HK-2 (cell line): ENCODE data around the gene MYMK.
A peak's percentile ranks its signal among the peaks of the same experiment; 100 is the strongest.

Source experiments
- DNase-seq: peaks from one replicate; pipeline ENCODE4 v3.0.0-alpha.2; 2018; ENCODE audit not compliant: unreplicated experiment

MYMK gene

DNA sequence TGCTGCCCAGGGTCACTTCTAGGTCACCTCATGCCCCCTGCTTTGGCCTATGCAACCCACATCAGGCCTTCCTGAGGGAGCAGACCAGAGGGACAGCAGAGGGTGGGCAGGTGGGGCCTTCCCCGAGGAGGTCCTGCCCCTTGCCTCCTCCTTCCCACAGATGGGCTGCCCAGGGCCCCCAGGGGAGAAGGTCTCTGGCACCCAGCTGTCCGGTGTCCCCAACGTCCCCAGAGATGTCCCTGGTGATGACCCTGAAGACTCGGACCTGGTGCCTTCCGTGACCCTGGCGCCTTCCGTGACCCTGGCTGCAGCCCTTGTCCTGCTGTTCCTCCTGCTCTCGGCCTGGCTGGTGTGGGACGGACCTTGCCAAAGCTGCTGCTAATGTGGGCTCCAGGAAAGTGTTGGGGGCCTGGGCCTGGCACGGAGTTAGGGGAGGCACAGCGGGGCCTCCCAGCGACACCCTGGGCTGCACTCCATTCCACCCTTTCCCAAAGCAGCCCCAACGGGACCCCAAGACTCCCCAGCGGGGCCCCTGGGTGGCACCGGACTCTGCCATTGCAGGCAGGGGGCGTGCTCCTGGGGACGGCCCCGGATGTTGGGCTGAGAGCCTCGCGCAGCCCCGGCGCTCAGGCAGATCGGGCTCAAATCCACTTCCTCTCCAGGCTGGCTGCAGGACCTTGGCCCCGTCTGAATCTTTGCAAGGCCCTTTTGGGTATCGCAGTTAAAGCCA, 39.1 kb downstream of the MYMK start:
- DNase-seq: no peak

DNA sequence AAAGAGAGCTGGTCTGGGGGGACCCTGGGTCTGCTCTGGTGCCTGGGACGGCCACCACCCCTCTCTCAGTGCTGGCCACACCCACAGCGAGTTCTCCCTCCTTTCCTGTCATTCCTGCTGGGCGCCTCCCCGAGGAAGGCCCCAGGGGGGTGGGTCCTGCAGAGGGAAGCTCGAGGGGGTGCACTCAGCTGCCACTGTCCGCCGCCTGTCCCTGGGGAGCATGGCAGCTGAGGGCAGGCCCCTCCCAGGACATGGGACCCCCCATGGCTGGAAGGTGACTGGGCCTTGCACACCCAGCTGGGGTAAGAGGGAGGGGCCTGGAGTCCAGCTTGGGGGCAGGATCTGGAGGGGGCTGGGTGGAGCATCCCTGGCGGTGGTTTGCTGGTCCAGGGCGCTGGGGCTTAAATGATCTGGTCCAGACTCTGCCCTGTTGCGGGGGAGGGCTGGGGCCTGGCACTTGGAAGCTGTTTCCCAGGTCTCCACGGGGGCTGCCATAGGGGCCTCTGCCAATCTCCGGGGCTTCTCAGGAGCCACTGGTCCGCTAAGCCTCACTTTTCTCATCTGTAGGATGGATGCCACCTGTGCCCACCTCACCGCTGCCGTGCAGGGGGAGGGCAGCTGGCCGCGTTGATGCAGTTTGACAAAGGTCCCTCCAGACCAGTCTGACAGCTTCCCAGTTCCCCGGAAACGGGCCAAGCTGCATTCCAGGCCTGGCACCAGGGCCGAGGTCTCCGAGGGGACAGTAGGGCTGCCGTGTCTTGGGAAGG, 39.9 kb downstream of the MYMK start:
- DNase-seq: no peak

DNA sequence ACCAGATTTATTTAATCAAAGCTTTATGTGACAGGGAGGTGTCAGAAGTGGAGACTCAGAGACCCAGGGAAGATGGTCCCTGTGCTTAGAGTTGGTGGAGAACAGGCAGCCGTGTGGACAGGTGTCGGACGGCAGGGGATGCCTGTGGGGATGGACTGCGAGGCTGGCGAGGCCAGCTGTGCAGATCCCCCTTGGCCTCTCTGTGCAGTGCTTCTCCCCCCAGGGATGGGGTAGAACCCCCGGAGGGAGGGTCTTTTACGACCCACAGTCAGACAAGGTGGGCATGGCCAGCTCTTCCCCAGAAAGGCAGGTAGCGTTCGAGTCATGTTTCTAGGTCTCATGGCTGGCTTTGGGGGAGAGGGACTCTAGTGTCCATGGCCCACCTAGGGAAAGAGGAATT, 41.1 kb downstream of the MYMK start:
- no peak for DNase-seq

DNA sequence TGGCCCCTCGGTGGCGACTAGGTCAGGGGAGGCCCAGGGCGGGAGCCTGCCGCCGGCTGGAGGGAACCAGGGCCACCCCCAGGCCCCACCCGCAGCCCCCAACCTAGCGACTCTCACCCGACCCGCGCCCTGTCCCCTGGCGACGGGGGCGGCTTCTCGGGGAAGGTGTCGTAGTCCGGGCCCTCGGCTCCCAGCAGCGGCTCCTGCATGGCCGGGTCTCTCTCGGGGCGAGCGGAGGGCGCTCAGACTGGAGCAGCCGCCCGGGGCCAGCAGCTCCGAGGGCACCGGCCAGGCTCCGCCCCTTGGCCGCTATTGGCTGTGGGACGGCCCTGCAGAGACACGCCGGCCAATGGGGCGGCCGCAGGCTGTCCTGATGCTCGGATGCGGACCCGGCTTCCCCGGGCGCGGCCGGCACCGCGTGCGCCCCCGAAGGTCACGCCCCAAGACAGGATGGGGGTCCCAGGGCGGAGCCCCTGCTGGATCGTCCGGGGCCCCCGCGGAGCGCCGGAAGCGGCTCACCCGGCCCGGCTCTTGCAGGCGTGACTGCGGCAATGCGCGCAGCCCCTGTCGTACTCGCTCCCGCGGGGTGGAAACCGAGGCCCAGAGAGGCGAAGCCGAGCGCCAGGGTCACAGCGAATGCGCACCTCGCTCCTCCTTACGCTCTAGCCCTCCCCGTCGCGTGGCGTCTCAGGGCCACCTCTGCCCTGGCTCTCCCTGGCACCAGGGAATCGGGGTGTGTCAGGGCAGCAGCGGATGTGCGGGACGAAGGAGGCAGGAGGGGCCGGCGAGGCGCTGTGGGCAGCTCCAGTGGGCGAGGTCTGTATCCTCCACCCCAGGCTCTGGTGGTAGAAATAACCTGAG, 45.7 kb downstream of the MYMK start, which contains the start of gene SLC2A6:
TSS of gene SLC2A6 (minus strand) at position 249 of the 861 bp plus-strand sequence. CDS start at position 209, 40 bp downstream.
- DNase-seq: peak; percentile 90

DNA sequence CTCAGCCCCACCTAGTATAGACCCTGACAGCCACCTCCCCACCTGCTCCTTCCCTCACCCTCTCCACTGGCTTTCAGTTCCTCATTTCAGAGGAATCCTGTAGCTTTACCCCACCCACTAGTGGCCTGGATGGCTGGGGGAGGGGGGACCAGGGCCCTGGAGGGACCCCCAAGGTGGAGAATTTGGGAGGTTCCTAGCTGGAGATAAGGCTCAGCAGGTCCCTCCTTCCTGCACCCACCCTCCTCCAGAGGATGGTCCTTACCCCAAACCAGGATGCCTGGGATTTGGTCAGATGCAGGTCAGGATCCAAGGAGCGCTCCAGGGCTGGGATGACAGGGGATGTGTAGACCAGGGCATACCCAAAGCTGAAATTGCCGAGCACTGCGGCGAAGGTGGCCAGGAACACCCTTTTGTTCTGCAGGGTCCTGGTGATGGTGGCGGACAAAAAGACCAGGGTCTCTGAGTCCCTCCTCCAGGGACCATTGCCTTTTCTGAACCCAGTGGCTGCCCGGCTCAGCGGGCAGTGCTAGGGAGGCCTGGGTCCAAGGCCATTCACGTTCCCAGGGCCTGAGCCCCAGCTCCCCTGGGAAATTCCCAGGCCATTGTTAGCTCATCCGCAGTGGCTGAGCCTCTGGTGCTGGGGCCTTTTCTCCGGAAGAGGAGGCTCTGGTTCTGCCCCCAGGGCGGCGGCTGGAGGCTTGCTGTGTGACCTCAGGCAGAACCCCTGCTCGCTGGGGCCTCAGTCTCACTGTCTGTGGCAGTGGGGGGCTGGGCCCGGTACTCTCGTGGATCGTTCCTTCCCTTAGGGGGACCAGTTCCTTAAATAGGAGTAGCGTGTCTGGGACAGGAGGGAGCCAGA, 46.5 kb downstream of the MYMK start:
- DNase-seq: peak; percentile 76

DNA sequence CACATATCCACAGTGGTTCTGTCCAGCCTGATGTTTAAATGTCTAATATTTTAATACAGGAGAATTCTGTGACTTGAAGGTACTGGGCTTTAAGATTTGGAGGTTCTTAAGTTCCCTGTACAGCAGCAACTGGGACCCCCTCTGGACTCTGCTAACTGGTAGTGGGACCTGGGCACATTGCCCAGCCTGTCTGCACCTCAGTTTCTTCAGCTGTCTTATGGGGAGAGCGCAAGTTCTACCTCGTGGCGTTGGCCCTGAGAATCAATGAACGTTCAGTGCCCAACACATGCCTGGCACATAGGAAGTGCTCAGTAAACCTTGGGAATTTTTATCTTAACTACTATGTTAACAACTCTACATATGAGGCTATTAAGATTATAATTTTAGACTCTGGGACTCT, 47.3 kb downstream of the MYMK start:
- no peak for DNase-seq

DNA sequence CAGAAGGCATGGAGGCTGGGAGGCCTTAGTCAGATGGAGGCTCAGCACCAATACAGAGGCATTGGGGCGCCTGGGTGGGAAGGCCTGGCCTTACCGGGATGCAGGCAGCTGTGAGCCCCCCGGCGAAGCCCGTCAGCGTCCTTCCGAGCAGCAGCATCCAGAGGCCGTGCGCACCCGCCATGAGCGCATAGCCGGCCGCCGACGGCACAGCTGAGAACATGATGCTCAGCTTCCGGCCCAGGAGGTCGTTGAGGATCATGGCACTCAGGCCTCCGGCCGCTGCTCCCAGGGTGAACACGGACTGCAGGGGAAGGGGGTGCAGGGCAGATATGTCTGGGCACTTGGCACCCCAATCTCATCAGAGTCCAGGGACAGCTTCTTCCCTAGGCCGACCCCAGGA, 47.8 kb downstream of the MYMK start:
- DNase-seq: no peak

DNA sequence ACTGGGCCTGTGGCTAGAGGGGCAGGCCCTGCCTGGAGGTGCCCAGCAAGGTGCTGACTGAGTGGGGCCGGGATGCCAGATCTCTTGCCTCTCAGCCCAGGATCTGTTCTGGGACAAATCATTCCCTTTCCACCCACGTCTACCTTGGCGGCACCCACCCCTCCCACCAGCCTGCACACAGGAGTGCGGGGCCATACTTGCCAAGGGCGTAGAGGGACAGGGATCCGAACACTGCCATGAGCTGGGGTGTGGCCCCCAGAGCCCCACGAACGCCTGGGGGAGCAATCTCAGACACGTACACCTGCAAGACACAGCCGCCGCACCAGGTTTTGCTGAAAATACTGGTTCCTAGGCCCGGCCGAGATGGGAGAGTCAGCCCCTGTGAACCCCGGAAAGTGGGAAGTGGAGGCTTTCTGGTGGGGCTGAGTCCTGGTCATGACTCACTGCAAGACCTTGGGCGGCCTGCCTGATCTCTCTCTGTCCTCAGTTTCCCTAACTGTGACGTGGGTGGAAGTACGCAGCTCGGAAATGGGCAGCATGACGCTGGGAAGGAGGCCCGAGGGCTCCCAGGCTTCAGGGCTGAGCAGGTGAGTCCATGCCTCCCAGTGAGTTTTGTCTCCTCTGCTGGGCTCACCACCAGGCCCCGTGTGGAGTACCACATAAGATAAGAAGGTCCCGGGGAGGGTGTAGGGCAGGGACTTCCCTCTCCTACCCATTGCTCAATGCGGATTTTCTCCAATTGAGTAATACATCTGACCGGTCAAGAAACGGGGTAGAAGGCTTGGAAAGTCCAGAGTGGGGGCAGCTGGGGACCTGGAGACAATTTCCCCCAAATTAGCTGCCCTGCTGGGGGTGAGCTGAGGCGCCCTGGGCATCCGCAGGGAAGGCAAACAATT, 48.5 kb downstream of the MYMK start:
- no peak for DNase-seq

DNA sequence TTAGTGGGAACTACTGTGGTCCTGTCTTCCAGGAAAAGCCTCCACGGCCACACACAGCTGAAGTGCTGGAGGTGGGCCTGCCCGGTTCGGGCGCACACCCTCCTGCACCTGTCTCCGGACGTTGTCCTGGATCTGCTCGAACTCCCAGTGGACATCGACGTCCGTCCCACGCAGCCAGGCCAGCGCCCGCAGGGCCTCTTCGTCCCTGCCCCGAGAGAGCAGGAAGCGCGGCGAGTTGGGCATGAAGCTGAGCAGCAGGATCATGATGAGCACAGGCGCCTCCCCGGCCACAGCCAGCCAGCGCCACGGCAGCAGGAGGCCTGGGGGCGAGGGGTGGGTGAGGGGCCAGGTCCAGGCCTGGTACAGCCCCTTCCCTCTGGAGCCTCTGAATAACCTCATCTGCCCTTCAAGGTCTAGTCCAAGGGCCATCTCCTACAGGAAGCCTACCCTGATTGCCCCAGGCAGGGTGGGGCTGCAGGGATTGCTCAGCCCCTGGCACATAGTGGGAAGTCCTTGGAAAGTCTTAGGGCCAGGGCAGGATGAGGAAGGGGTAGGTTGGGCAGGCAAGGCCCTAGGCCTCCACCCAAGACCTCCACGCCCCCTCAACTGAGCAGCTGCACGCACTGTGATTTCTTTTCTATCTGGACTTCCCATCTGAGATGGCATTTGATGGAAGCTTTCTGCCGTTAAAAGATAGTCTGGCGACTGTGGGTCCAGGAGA, 49.3 kb downstream of the MYMK start:
- no peak for DNase-seq

DNA sequence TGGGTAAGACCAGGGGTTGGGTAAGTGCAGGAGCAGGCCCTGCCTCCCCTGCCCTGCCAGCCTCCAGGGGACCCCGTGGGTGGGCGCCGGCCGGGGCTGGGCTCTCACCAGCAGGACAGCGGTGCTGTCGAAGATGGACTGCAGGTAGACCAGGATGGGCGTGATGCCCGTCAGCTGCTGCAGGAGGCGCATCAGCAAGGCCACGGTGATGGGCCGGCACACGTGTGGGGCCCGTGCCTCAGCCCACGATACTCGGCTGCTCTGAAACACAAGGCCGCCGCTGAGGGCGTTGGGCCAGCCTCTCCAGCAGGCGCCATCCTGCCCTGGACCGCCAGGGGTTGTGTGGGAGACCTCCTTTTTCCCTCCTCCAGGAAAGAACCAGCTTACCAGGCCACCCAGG, 49.9 kb downstream of the MYMK start:
- no peak for DNase-seq

DNA sequence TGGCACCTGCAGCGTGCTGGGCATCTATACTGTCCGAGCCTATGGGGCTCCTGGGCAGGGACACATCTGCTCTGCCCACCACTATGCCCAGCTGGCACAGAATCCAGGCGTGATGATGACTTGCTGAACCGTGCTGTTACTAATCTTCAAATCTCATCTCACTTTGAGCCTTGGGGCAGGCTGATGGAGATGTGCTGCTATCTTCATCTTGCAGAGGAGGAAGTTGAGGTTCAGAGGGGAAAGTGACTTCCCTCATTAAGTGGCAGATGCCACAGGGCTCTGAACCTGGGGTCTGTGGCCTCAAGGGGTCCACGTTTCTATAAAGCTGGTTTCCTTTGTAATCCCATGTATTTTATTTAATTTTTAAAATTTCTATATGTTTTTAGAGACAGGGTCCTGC, 50.5 kb downstream of the MYMK start:
- DNase-seq: no peak

DNA sequence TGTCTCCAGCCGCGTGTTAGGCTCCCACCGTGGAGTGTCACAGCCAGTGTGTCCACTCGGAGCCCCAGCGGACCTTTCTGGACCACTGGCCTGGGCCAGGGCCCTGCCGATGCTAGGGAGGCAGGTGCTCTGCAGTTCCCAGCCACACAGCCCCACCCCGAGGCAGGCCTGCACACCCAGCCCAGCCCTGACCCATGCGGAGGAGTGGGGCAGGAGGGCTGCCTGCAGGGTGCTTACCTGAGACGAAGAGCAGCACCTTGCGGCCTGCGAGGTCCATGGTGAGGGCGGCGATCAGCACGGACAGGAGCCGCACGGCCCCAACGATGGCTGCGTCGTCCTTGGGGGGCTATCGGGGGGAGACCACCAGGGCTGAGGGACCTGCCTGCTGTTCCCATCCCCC, 51.0 kb downstream of the MYMK start:
- DNase-seq: no peak

DNA sequence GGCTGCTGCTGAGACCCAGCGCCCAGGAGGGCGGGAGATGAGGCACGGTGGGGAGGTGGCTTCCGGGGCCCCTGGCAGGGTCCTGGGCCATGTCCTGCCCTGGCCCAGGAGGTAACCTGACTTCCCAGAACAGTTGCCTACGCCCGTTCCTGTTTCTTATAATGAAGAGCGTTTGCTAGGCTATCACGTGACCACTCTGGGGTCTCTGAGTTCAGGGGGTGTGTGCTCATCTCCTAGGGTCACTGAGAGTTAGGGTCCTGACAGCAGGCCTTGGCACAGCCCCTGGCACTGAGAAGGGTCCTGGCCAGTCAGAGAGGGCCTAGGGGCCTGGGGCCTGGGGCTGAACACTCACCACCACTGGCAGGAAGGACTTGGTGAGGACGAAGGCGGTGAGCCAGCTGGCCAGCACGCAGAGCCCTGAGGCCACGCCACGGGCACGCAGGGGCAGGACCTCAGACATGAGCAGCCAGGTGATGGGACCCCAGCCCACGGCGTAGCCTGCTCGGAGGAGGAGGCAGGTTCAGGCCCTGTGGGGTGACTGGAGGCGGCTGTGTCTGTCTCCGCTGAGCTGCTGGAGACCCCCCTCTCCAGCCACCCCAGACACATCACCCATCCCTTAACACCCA, 51.9 kb downstream of the MYMK start:
- no peak for DNase-seq

DNA sequence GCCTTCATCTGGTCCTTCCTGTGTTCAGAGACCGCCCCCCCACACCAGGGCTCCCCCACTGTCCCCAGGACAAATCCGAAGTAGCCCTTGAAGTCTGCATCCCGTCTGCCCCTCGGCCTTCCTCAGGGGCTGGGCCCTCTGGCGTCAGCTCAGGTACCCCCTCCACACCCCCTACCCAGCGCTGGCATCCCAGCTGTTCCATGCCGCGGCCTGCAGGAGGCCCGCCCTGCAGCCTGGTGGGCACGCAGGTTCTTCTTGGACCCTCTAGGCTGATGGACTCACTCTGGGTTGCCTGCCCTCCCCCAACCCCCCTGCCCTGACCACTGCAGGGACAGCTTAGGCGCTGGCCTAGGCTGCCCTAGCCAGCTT, 52.5 kb downstream of the MYMK start:
- DNase-seq: no peak

DNA sequence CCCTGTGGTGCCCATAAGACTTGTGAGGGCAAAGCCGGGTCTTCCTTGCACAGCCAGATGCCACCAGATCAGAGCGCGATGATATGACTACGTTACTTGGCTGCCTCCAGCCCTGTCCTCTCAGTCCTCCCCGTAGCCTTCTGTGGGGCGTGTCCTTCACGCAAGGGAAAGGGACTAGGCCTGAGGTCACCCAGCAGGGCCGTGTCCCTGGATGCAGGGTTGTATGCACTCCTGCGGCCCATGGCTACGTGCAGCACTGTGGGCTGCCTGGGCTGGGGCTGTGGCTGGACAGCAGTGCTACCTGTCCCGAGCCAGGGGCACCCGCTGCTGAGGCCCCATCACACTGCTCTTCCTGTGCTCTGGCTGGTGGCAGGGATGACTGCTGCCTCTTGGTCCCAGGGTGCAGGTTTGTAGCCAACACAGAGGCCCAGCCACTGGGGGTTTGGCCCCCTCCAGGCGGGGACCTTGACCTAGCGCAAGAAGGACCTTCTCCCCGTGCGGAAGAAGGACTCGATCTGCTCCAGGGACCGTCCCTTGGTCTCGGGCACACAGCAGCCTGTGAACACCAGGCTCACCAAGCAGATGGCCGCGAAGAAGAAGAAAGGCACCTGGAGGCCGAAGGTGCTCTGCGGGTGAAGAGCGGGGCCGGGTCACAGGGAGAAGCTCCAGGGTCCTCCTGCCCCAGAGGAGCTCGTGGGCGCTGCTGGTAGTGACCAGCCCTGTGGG, 53.0 kb downstream of the MYMK start:
- no peak for DNase-seq

DNA sequence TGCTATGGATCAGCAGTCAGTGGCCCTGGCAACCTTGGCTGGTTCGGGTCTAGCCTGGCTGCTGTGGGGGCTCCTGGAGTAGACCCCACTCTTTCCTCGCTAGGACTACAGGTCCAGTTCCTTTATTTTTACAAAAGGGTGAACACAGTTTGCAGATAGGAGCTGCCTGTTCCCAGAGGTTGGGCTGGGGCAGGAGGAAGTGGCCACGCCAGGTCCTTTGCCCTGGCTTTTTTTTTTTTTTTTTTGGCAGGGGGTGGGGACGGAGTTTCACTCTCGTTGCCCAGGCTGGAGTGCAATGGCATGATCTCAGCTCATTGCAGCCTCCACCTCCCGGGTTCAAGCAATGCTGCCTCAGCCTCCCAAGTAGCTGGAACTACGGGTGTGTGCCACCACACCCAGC, 53.8 kb downstream of the MYMK start:
- DNase-seq: no peak

DNA sequence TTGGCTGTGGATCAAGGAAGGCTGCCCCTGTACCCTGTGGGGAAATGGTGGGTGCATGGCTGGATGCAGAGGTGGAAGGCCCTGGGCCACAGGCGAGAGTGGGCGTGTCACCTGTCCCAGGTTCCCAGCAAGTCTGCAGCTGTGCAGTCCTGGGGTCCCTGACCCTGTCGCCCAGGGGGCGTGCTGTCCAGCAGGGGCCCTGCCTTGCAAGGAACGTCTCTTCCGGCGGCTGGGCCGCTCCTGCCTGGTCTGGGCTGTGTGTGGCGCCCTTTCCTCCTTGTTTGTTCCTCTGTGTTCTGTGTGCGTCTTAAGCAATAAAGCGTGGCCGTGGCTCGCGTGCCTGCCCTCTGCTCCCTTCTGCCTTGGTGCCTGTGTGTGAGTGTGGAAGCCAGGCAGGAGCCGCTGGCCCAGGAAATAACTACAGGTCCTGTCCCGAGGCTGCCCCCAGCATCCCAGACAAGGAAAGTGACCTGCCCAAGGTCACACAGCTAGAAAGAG, 54.3 kb downstream of the MYMK start:
- DNase-seq: no peak

DNA sequence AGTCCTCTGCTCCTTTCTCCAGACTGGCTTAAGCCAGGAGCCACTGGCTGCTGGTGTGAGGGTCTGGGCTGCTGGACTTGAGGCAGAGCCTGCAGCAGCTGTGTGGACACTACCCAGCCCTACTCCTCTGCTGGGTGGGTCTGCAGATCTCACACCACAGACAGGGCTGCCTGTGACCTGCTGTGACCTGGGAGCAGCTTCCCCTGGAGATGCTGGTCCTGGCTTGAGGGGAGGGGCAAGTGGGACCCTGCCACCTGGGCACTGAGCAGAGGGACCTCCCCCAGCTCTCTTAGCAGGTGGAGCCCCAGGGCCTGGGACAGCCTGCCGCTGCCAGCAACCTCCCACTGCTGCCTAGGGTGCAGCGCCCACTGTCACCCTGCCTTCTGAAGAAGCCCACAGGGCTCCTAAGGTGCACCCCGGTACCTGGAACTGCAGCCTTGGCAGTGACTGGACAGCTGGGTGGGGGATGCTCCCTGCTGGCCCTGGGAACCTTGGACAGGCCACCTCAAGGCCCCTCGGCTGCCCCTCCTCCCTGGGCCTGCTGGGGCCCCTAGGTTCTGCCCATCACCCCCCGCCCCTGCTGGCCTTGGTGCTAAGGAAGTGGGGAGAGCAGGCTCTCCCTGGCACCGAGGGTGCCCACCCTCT, 55.9 kb downstream of the MYMK start:
- DNase-seq: peak; percentile 35
